GM23338 (cell line): Measurements from ENCODE around the gene MAP3K5. TPM values are rescaled to one million over a fixed set of nuclear protein-coding genes. Genes with fewer than 3 reads are reported as not detected.

ENCODE experiments used
- ATAC-seq: fragments of 200-7000 bp; cut with Tn5 transposase; 3 replicates; pipeline ENCODE4 v1.9.1; 2020
- DNase-seq: peaks from one replicate; pipeline ENCODE4 v3.0.0-alpha.2; 2015; ENCODE audit warnings: low spot score
- H2AFZ ChIP-seq: fragments of 200-600 bp; sonication (generic); 2 replicates; pipeline ENCODE4 v1.8.0; 2016; ENCODE audit warnings: antibody characterized with exemption, mild to moderate bottlenecking, moderate library complexity
- H3F3A ChIP-seq: fragments of 200-600 bp; sonication (generic); replicated peaks from 2 replicates; pipeline ENCODE4 v1.8.0; 2017; ENCODE audit warnings: antibody characterized with exemption, mixed run types, low read depth
- H3K27ac ChIP-seq: fragments of 200-600 bp; sonication (generic); 2 replicates; pipeline ENCODE4 v1.6.1; 2016; ENCODE audit warnings: low read depth
- H3K27me3 ChIP-seq: fragments of 200-600 bp; sonication (generic); 2 replicates; pipeline ENCODE4 v1.8.0; 2016; ENCODE audit warnings: mild to moderate bottlenecking, mixed run types, moderate library complexity; ENCODE audit not compliant: insufficient read depth
- H3K36me3 ChIP-seq: fragments of 200-600 bp; sonication (generic); 2 replicates; pipeline ENCODE4 v1.8.0; 2016; ENCODE audit warnings: mild to moderate bottlenecking; ENCODE audit not compliant: insufficient read depth
- H3K4me1 ChIP-seq: fragments of 200-600 bp; sonication (generic); 2 replicates; pipeline ENCODE4 v1.8.0; 2016; ENCODE audit warnings: mild to moderate bottlenecking, moderate library complexity; ENCODE audit not compliant: insufficient read depth
- H3K4me2 ChIP-seq: fragments of 200-600 bp; sonication (generic); 2 replicates; pipeline ENCODE4 v1.7.1; 2017; ENCODE audit warnings: mixed run types
- H3K4me3 ChIP-seq: fragments of 200-600 bp; sonication (generic); 2 replicates; pipeline ENCODE4 v1.6.1; 2016; ENCODE audit warnings: mixed run types
- H3K79me2 ChIP-seq: fragments of 200-600 bp; sonication (generic); replicated peaks from 2 replicates; pipeline ENCODE4 v1.8.0; 2017; ENCODE audit warnings: mild to moderate bottlenecking; ENCODE audit not compliant: insufficient read depth
- H3K9me2 ChIP-seq: fragments of 200-600 bp; sonication (generic); 2 replicates; pipeline ENCODE4 v1.8.0; 2017; ENCODE audit not compliant: insufficient read depth
- H4K20me1 ChIP-seq: fragments of 200-600 bp; sonication (generic); replicated peaks from 2 replicates; pipeline ENCODE4 v1.8.0; 2017; ENCODE audit warnings: mild to moderate bottlenecking; ENCODE audit not compliant: insufficient read depth
- H3K27ac Mint-ChIP-seq: 2 replicates; pipeline ENCODE4 v1.8.0; 2020; ENCODE audit warnings: inconsistent platforms, mild to moderate bottlenecking, moderate library complexity, mixed read lengths
- H3K27me3 Mint-ChIP-seq: 3 replicates; pipeline ENCODE4 v1.8.0; 2022; ENCODE audit warnings: low read depth, mild to moderate bottlenecking, moderate library complexity, mixed read lengths, inconsistent platforms; ENCODE audit not compliant: insufficient read depth, poor library complexity
- H3K36me3 Mint-ChIP-seq: 3 replicates; pipeline ENCODE4 v1.8.0; 2021; ENCODE audit warnings: low read depth, mild to moderate bottlenecking, inconsistent platforms, moderate library complexity, mixed read lengths
- H3K4me1 Mint-ChIP-seq: 3 replicates; pipeline ENCODE4 v1.8.0; 2020; ENCODE audit warnings: mild to moderate bottlenecking, inconsistent platforms, mixed read lengths
- H3K4me3 Mint-ChIP-seq: 3 replicates; pipeline ENCODE4 v1.8.0; 2021; ENCODE audit warnings: moderate library complexity, mild to moderate bottlenecking, inconsistent platforms, mixed read lengths
- H3K9me3 Mint-ChIP-seq: 3 replicates; pipeline ENCODE4 v1.8.0; 2020; ENCODE audit warnings: moderate library complexity, mild to moderate bottlenecking, inconsistent platforms, mixed read lengths
- CREB1 ChIP-seq: fragments of 250-450 bp; sonication (Bioruptor Pico); IDR thresholded peaks from 2 replicates; pipeline ENCODE4 v1.5.0; 2020; ENCODE audit warnings: low read depth, mild to moderate bottlenecking, moderate library complexity
- EZH2phosphoT487 ChIP-seq: fragments of 200-600 bp; sonication (generic); IDR thresholded peaks from one replicate; pipeline ENCODE4 v1.8.1; 2018; ENCODE audit warnings: antibody characterized with exemption; ENCODE audit not compliant: unreplicated experiment
- JUNB ChIP-seq: IDR thresholded peaks from one replicate; pipeline ENCODE4 v1.6.1; 2016; ENCODE audit warnings: antibody characterized with exemption; ENCODE audit not compliant: unreplicated experiment
- POLR2AphosphoS5 ChIP-seq: IDR thresholded peaks from 2 replicates; pipeline ENCODE4 v1.6.1; 2016; ENCODE audit warnings: antibody characterized with exemption, low read depth
- STAT1 ChIP-seq: IDR thresholded peaks from one replicate; pipeline ENCODE4 v1.6.1; 2016; ENCODE audit warnings: antibody characterized with exemption; ENCODE audit not compliant: unreplicated experiment
- ZNF114 ChIP-seq: fragments of 250-450 bp; sonication (Bioruptor Pico); IDR thresholded peaks from 2 replicates; pipeline ENCODE4 v1.5.0; 2020; ENCODE audit warnings: mild to moderate bottlenecking, moderate library complexity
- ZNF331 ChIP-seq: fragments of 250-450 bp; sonication (Bioruptor Pico); IDR thresholded peaks from 2 replicates; pipeline ENCODE4 v1.5.0; 2020; ENCODE audit warnings: low read depth, mild to moderate bottlenecking, moderate library complexity
- polyA plus RNA-seq: library from polyadenylated mRNA; unstranded; fragments of >200 nt; fragmentation: Nextera tagmentation; extraction: Ambion mirVana; gene quantifications from 2 replicates; pipeline ENCODE4 v1.2.1, GENCODE V29; 2016
- total RNA-seq: library from RNA; depleted of rRNA; stranded (reverse); fragments of >200 nt; shearing (Covaris generic); gene quantifications from 2 replicates; pipeline ENCODE4 v1.2.3, GENCODE V29; 2014
- TF ChIP-seq, protein P1 (sequence below): IDR thresholded peaks from one replicate; pipeline ENCODE4 v1.6.1; 2018; ENCODE audit warnings: antibody characterized with exemption; ENCODE audit not compliant: unreplicated experiment
- TF ChIP-seq, protein P2 (sequence below): IDR thresholded peaks from 2 replicates; pipeline ENCODE4 v1.6.1; 2016; ENCODE audit warnings: antibody characterized with exemption
- TF ChIP-seq, protein P3 (sequence below), 2 experiments: fragments of 200-600 bp in 1 of 2; sonication (generic) in 1 of 2; conservative IDR thresholded peaks; 2 replicates each; pipeline versions ENCODE4 v1.5.1 to v1.6.1; 2016 to 2017; ENCODE audit warnings: antibody characterized with exemption in 2 of 2, low read depth in 2 of 2, mild to moderate bottlenecking in 2 of 2, moderate library complexity in 1 of 2
- TF ChIP-seq, protein P4 (sequence below): fragments of 250-450 bp; sonication (Bioruptor Pico); IDR thresholded peaks from 2 replicates; pipeline ENCODE4 v1.5.0; 2020; ENCODE audit warnings: mild to moderate bottlenecking, moderate library complexity

Gene MAP3K5
- total and polyA plus RNA-seq, 2 experiments from 2014 or later, result 0.76 to 2.8 TPM

DNA sequence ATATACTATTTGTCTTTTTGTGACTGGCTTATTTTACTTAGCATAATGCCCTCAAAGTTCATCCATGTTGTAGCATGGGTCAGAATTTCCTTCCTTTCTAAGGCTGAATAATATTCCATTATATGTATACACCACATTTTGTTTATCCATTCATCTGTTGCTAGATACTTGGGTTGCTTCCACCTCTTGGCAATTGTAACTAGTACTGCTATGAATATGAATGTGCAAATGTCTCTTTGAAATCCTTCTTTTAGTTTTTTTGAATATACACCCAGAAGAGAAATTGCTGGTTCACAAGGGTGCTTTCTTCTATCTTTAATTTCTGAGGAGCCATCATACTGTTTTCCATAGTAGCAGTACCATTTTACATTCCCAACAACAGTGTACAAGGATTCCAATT is 220.8 kb downstream of the MAP3K5 start (continued):
- TF ChIP-seq, protein P1, sequence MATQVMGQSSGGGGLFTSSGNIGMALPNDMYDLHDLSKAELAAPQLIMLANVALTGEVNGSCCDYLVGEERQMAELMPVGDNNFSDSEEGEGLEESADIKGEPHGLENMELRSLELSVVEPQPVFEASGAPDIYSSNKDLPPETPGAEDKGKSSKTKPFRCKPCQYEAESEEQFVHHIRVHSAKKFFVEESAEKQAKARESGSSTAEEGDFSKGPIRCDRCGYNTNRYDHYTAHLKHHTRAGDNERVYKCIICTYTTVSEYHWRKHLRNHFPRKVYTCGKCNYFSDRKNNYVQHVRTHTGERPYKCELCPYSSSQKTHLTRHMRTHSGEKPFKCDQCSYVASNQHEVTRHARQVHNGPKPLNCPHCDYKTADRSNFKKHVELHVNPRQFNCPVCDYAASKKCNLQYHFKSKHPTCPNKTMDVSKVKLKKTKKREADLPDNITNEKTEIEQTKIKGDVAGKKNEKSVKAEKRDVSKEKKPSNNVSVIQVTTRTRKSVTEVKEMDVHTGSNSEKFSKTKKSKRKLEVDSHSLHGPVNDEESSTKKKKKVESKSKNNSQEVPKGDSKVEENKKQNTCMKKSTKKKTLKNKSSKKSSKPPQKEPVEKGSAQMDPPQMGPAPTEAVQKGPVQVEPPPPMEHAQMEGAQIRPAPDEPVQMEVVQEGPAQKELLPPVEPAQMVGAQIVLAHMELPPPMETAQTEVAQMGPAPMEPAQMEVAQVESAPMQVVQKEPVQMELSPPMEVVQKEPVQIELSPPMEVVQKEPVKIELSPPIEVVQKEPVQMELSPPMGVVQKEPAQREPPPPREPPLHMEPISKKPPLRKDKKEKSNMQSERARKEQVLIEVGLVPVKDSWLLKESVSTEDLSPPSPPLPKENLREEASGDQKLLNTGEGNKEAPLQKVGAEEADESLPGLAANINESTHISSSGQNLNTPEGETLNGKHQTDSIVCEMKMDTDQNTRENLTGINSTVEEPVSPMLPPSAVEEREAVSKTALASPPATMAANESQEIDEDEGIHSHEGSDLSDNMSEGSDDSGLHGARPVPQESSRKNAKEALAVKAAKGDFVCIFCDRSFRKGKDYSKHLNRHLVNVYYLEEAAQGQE, result no peak
- TF ChIP-seq, protein P2, sequence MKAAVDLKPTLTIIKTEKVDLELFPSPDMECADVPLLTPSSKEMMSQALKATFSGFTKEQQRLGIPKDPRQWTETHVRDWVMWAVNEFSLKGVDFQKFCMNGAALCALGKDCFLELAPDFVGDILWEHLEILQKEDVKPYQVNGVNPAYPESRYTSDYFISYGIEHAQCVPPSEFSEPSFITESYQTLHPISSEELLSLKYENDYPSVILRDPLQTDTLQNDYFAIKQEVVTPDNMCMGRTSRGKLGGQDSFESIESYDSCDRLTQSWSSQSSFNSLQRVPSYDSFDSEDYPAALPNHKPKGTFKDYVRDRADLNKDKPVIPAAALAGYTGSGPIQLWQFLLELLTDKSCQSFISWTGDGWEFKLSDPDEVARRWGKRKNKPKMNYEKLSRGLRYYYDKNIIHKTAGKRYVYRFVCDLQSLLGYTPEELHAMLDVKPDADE, result no peak
- no peak for TF ChIP-seq POLR2AphosphoS5
- no peak for TF ChIP-seq EZH2phosphoT487
- TF ChIP-seq ZNF114 (CRISPR knock-in tag), result no peak
- no peak for TF ChIP-seq CREB1 (CRISPR knock-in tag)
- TF ChIP-seq, protein P3, sequence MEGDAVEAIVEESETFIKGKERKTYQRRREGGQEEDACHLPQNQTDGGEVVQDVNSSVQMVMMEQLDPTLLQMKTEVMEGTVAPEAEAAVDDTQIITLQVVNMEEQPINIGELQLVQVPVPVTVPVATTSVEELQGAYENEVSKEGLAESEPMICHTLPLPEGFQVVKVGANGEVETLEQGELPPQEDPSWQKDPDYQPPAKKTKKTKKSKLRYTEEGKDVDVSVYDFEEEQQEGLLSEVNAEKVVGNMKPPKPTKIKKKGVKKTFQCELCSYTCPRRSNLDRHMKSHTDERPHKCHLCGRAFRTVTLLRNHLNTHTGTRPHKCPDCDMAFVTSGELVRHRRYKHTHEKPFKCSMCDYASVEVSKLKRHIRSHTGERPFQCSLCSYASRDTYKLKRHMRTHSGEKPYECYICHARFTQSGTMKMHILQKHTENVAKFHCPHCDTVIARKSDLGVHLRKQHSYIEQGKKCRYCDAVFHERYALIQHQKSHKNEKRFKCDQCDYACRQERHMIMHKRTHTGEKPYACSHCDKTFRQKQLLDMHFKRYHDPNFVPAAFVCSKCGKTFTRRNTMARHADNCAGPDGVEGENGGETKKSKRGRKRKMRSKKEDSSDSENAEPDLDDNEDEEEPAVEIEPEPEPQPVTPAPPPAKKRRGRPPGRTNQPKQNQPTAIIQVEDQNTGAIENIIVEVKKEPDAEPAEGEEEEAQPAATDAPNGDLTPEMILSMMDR (conservative IDR thresholded peaks at IDR 0.05; ENCODE audit: low read depth in 2 of 2), result no peak
- no peak for TF ChIP-seq JUNB
- TF ChIP-seq ZNF331 (CRISPR knock-in tag), result no peak

DNA sequence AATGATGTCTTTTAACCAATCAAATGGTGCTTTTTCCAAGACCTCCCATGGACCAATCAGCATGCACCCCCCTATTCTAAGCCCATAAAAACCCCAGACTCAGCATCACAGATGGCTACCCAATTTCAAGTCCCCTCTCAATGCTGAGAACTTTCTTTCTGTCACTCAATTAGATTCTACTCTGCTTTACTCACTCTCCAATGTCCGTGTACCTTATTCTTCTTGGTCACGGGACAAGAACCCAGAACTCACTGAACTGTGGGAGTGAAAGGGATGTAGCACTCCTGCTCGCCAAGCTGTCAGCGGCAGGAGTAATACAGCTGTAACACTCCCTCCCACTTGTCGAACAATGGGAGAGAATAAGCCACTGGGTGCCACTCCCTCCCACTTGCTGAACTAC is 221.2 kb downstream of the MAP3K5 start:
- H2AFZ ChIP-seq, result no peak overlapping the region
- no peaks in the 10 kb centered on the region for H4K20me1 ChIP-seq
- peaks cover 6% of the 10 kb centered on the region for H3K9me2 ChIP-seq
- H3K4me1 Mint-ChIP-seq, result no peaks in the 10 kb centered on the region
- peaks cover 5% of the 10 kb centered on the region; the same call in 1 of the 2 replicates for H3K4me1 ChIP-seq
- H3F3A ChIP-seq, result no peaks in the 10 kb centered on the region
- no peaks in the 10 kb centered on the region for H3K79me2 ChIP-seq
- no peak overlapping the region for H3K4me2 ChIP-seq
- peaks cover 33% of the 10 kb centered on the region for H3K9me3 Mint-ChIP-seq
- H3K27ac Mint-ChIP-seq, result no peak overlapping the region
- peaks cover 2% of the 10 kb centered on the region for H3K27me3 Mint-ChIP-seq
- no peak overlapping the region for H3K4me3 Mint-ChIP-seq
- no peaks in the 10 kb centered on the region for H3K27me3 ChIP-seq
- H3K27ac ChIP-seq, result no peak overlapping the region
- DNase-seq (peak; percentile 26), ATAC-seq (no peak)
- H3K36me3 ChIP-seq, result peaks cover 13% of the 10 kb centered on the region
- H3K36me3 Mint-ChIP-seq, result peaks cover 28% of the 10 kb centered on the region
- no peak overlapping the region for H3K4me3 ChIP-seq
- TF ChIP-seq CREB1 (CRISPR knock-in tag) (no peak), JUNB (no peak), ZNF114 (CRISPR knock-in tag) (no peak), POLR2AphosphoS5 (no peak), STAT1 (no peak)
- TF ChIP-seq, protein P2, result no peak
- TF ChIP-seq, protein P4, sequence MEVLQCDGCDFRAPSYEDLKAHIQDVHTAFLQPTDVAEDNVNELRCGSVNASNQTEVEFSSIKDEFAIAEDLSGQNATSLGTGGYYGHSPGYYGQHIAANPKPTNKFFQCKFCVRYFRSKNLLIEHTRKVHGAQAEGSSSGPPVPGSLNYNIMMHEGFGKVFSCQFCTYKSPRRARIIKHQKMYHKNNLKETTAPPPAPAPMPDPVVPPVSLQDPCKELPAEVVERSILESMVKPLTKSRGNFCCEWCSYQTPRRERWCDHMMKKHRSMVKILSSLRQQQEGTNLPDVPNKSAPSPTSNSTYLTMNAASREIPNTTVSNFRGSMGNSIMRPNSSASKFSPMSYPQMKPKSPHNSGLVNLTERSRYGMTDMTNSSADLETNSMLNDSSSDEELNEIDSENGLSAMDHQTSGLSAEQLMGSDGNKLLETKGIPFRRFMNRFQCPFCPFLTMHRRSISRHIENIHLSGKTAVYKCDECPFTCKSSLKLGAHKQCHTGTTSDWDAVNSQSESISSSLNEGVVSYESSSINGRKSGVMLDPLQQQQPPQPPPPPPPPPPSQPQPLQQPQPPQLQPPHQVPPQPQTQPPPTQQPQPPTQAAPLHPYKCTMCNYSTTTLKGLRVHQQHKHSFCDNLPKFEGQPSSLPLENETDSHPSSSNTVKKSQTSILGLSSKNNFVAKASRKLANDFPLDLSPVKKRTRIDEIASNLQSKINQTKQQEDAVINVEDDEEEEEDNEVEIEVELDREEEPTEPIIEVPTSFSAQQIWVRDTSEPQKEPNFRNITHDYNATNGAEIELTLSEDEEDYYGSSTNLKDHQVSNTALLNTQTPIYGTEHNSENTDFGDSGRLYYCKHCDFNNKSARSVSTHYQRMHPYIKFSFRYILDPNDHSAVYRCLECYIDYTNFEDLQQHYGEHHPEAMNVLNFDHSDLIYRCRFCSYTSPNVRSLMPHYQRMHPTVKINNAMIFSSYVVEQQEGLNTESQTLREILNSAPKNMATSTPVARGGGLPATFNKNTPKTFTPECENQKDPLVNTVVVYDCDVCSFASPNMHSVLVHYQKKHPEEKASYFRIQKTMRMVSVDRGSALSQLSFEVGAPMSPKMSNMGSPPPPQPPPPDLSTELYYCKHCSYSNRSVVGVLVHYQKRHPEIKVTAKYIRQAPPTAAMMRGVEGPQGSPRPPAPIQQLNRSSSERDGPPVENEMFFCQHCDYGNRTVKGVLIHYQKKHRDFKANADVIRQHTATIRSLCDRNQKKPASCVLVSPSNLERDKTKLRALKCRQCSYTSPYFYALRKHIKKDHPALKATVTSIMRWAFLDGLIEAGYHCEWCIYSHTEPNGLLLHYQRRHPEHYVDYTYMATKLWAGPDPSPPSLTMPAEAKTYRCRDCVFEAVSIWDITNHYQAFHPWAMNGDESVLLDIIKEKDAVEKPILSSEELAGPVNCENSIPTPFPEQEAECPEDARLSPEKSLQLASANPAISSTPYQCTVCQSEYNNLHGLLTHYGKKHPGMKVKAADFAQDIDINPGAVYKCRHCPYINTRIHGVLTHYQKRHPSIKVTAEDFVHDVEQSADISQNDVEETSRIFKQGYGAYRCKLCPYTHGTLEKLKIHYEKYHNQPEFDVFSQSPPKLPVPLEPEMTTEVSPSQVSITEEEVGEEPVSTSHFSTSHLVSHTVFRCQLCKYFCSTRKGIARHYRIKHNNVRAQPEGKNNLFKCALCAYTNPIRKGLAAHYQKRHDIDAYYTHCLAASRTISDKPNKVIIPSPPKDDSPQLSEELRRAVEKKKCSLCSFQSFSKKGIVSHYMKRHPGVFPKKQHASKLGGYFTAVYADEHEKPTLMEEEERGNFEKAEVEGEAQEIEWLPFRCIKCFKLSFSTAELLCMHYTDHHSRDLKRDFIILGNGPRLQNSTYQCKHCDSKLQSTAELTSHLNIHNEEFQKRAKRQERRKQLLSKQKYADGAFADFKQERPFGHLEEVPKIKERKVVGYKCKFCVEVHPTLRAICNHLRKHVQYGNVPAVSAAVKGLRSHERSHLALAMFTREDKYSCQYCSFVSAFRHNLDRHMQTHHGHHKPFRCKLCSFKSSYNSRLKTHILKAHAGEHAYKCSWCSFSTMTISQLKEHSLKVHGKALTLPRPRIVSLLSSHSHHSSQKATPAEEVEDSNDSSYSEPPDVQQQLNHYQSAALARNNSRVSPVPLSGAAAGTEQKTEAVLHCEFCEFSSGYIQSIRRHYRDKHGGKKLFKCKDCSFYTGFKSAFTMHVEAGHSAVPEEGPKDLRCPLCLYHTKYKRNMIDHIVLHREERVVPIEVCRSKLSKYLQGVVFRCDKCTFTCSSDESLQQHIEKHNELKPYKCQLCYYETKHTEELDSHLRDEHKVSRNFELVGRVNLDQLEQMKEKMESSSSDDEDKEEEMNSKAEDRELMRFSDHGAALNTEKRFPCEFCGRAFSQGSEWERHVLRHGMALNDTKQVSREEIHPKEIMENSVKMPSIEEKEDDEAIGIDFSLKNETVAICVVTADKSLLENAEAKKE (CRISPR knock-in tag), result no peak
